GM04503 (cell line): ENCODE results near the gene TRIM43.
"Not testable (repeated sequence)": the region's sequence is repeated elsewhere in the genome, so short reads cannot be mapped to it uniquely, and the experiment has no call there.

Experiments
- DNase-seq: peaks from one replicate; pipeline ENCODE4 v3.0.0-alpha.2; 2012; ENCODE audit warnings: low read depth

The TRIM43 gene

DNA sequence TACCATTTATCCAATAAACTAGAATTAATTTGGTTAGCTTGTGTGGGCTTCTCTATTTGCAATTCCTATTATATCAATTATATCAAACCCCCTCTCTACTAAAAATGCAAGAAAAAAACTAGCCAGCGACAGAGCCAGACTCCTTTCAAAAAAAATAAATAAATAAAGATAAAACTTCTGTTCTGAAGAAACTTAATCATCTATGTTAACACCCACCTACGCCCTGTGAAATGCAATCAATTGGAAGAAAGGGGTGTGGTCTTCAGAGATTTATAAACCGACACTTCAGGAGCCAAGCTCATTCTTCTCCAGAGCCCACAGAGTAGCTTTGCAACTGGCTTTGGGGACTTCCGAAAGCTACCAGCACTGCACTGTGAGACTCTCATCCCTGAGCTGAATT is at the start of gene TRIM43:
Gene TRIM43, plus strand, starts transcription at position 301 of the 400 bp plus-strand sequence. CDS start 2,023 bp downstream, outside the sequence.
- DNase-seq = not testable (repeated sequence)

- DNase-seq = no peak
Measured at GRCh38 chr2:95551055-95551568, 40.7 kb upstream of the TRIM43 start.

DNA sequence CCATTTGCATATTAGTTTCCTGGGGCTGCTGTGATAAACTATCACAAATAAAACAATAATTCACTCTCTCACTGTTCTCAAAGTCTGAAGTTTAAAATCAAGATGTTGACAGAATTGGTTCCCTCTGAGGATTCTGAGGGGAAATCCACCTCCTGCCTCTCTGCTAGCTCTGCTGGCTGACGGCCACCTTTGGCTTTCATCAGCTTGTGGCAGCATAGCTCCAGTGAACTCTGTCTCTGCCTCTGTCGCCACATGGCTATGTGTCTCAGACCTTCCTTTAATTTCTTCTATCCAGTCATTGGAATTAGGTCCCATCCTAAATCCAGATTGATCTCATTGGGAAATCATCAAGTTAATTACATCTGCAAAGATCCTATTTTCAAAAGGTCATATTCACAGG is 38.9 kb upstream of the TRIM43 start:
- DNase-seq = no peak

- DNase-seq = no peak
Measured at GRCh38 chr2:95569170-95569569, 22.6 kb upstream of the TRIM43 start.

GRCh38 chr2:95573866-95574265 is 17.9 kb upstream of the TRIM43 start:
- DNase-seq = no peak

DNA sequence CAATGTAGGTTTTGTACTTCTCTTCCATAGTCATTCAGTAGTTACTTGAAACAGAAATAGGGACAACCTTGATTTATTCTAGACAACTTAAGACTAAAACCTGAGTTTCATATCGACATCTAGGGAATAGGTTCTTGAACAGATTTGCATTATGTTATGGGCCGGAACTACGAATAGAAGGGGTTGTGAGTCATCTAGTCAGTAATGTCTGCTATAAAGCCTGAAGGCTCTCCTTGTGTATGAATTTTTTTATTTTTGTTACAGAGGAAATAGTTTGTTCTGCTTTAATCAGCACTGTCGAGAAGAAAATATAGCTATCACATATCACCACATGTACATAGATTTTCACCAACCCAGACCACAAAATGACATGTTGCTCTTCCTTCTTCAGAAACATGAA is 17.3 kb upstream of the TRIM43 start:
- no peak for DNase-seq

- no peak for DNase-seq
Measured at GRCh38 chr2:95575857-95576256, 15.9 kb upstream of the TRIM43 start.

DNA sequence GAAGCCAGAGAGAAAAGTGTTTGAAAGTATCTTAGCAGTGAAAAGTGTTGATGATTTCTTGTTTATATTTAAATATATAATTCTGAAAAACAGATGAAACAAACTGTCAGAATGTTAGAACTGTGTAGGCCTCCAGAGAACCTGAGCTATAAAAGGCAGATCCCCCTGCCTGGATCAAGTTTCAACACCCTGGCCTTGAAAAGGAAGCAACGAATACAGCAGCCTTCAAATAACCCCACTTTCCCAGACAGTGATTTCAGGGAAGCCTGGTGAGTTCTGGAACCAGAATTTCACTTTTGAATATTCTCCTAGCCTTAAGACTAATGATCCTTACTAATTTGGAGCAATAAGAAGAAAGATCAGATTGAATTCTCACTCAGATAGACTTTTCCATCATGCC is 13.3 kb upstream of the TRIM43 start:
- DNase-seq = no peak

DNA sequence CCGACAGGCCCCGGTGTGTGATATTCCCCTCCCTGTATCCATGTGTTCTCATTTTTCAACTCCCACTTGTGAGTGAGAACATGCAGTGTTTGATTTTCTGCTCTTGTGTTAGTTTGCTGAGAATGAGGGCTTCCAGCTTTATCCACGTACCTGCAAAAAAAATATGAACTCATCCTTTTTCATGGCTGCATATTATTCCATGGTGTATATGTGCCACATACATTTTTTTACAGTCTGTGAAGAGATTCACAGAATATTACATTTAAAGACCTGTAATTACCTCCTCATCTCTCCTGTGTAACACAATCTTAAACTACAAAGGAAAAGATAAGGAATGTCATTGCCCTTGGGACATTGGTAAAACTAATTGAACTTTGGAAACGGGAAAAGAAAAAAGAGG is 8.3 kb upstream of the TRIM43 start:
- not testable (repeated sequence) for DNase-seq

DNA sequence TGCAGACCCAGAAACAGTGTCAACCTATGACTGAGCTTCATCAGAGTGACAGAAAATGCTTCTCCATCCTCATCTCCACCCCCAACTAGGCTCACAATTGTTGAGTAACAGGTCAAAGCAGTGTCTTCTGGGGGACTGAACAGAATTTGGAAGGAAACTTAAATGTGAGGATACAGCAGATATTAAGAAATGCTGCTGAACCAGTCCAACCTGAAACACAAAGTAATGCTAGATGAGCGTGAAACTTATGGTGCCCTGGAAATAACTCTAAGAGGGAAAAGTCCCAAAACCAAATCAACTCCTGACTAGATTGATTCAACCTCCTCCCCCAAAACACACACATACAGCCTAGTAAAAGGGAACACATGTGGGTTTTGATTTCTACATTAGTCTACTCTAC is 7.5 kb upstream of the TRIM43 start:
- not testable (repeated sequence) for DNase-seq

GRCh38 chr2:95589777-95590536 is 1.8 kb upstream of the TRIM43 start:
- DNase-seq = not testable (repeated sequence)

GRCh38 chr2:95592973-95593372 is 1.2 kb downstream of the TRIM43 start:
- DNase-seq = not testable (repeated sequence)

- not testable (repeated sequence) for DNase-seq
Measured at GRCh38 chr2:95595012-95595411, 3.2 kb downstream of the TRIM43 start.

DNA sequence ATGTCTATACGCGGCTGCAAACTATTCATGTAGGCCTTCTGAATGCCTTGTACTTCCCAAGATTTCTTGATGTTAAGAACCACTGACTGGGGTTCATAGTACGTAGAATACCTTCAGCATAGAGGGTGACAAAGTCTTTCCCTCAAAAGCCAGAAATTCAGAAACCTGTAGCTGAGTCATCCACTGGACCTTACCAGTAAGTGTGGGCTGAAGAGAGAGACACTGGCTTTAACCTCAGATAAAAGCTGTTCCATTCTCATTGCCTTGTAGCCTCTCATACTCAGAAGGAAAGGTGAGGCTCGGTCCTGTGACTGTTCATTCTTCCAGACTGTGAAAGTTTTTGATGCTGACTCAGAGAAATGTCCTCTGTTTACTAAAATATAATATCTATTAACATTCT is 9.5 kb downstream of the TRIM43 start:
- DNase-seq = not testable (repeated sequence)

GRCh38 chr2:95602146-95602545 is 10.3 kb downstream of the TRIM43 start:
- DNase-seq = not testable (repeated sequence)

GRCh38 chr2:95608356-95608755 is 16.6 kb downstream of the TRIM43 start:
- DNase-seq = not testable (repeated sequence)

- DNase-seq = not testable (repeated sequence)
Measured at GRCh38 chr2:95609764-95610163, 18.0 kb downstream of the TRIM43 start.

DNA sequence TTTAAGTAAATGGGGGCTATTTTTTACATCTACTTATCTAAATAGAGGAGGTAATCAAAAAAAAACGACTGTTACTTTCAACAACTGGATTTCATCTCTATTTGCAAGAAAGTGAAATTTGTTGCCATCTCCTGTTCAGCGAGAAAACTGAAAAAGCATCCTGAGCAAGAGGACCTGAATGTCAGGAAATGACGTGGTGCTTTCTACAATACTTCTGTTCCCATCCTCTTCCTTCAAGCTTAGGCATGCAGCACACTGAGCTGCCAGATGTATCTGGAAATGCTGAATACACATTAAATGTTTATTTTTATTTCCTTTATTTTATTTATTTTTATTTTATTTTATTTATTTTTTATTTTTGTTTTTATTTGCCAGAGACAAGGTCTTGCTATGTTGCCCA is 21.2 kb downstream of the TRIM43 start:
- DNase-seq = not testable (repeated sequence)

DNA sequence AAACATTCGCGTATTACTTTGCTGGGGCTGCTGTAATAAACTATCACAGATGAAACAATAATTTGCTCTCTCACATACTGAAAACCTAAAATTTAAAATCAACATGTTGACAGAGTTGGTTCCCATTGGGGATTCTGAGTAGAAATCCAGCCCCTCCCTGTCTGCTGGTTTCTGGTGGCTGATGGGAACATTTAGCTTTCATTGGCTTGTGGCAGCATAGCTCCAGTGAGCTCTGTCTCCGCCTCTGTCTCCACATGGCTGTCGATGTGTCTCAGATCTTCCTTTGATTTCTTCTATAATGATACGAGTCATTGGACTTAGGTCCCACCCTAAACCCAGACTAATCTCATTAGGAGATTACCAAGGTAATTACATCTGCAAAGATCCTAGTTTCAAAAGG is 30.9 kb downstream of the TRIM43 start:
- DNase-seq = not testable (repeated sequence)

DNA sequence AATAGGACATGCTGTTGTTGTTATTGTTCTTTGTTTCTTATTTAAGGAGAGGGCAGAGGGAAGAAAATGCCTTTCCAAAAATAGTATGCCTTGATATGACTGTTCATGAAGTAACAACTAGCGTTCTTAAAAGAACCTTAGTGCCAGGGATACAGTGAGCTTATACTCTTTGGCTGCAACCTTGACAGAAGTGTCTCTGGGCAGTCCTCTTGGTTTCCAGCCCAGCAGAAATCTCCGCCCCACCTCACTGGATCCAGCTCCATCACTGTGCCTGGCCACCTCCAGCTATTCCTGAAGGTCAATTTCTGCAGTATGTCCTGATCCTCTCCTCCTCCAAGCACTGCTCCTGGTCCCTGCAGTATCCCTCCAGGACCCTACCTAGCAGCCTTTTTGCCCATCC is 39.2 kb downstream of the TRIM43 start:
- not testable (repeated sequence) for DNase-seq

GRCh38 chr2:95633626-95634259 is 41.9 kb downstream of the TRIM43 start:
- not testable (repeated sequence) for DNase-seq

GRCh38 chr2:95640515-95641288 is 48.9 kb downstream of the TRIM43 start:
- DNase-seq = not testable (repeated sequence)

- not testable (repeated sequence) for DNase-seq
Measured at GRCh38 chr2:95641289-95641575, 49.4 kb downstream of the TRIM43 start.
